Stimulated activated CD4-positive, alpha-beta T cell treated with anti-CD3 and anti-CD28 coated beads, Interleukin-1b, Interleukin-23, amount 100 ng/mL, for 1 hour (primary cell): ENCODE measurements around the gene TBX2.
"Not testable (repeated sequence)": the region's sequence is repeated elsewhere in the genome, so short reads cannot be mapped to it uniquely, and the experiment has no call there.

Source experiments
- DNase-seq, 2 donors: peaks; one replicate each; pipeline ENCODE4 v3.0.0-alpha.2; 2020; ENCODE audit warnings: low read depth in 2 of 2

The TBX2 gene

GRCh38 chr17:61413661-61414126 lies 14.1 kb downstream of the TBX2 start:
- DNase-seq: no peak

GRCh38 chr17:61414141-61414935 lies 14.7 kb downstream of the TBX2 start:
- DNase-seq: no peak

- no peak for DNase-seq
Observed at GRCh38 chr17:61414936-61415251, 15.3 kb downstream of the TBX2 start.

- DNase-seq: no peak
Observed at GRCh38 chr17:61415374-61416210, 15.9 kb downstream of the TBX2 start.

- no peak for DNase-seq
Observed at GRCh38 chr17:61416211-61416539, 16.5 kb downstream of the TBX2 start.

GRCh38 chr17:61416540-61417363 lies 17.1 kb downstream of the TBX2 start:
- no peak for DNase-seq

- DNase-seq: no peak
Observed at GRCh38 chr17:61418449-61418848, 18.8 kb downstream of the TBX2 start.

- DNase-seq: no peak
Observed at GRCh38 chr17:61419496-61420046, 19.9 kb downstream of the TBX2 start.

- DNase-seq: no peak
Observed at GRCh38 chr17:61420052-61420451, 20.4 kb downstream of the TBX2 start.

- DNase-seq: no peak
Observed at GRCh38 chr17:61420745-61421398, 21.2 kb downstream of the TBX2 start.

- no peak for DNase-seq
Observed at GRCh38 chr17:61421460-61421859, 21.8 kb downstream of the TBX2 start.

GRCh38 chr17:61422116-61422799 lies 22.6 kb downstream of the TBX2 start:
- DNase-seq: no peak

GRCh38 chr17:61422869-61423268 lies 23.2 kb downstream of the TBX2 start:
- DNase-seq: no peak

- no peak for DNase-seq
Observed at GRCh38 chr17:61423967-61424649, 24.5 kb downstream of the TBX2 start.

- DNase-seq: no peak
Observed at GRCh38 chr17:61425682-61426481, 26.2 kb downstream of the TBX2 start.

- no peak for DNase-seq
Observed at GRCh38 chr17:61426482-61427304, 27.1 kb downstream of the TBX2 start.

- no peak for DNase-seq
Observed at GRCh38 chr17:61427567-61427966, 27.9 kb downstream of the TBX2 start.

- DNase-seq: no peak
Observed at GRCh38 chr17:61429274-61429673, 29.6 kb downstream of the TBX2 start.

GRCh38 chr17:61429831-61430230 lies 30.2 kb downstream of the TBX2 start:
- not testable (repeated sequence) for DNase-seq
